SU-DHL-6 (cell line): ENCODE data around the gene SPINK2.

Experiments used
- CTCF ChIP-seq: fragments of 200-600 bp; sonication (generic); IDR thresholded peaks from one replicate; pipeline ENCODE4 v1.5.1; 2017; ENCODE audit warnings: antibody characterized with exemption, mild to moderate bottlenecking, low read length, moderate library complexity; ENCODE audit not compliant: insufficient read depth, poor library complexity, severe bottlenecking
- EZH2phosphoT487 ChIP-seq: fragments of 200-600 bp; sonication (generic), shearing (Covaris generic); conservative IDR thresholded peaks from 2 replicates; pipeline ENCODE4 v1.6.1; 2018; ENCODE audit warnings: mild to moderate bottlenecking, antibody characterized with exemption, low read length, moderate library complexity, mixed read lengths

DNA sequence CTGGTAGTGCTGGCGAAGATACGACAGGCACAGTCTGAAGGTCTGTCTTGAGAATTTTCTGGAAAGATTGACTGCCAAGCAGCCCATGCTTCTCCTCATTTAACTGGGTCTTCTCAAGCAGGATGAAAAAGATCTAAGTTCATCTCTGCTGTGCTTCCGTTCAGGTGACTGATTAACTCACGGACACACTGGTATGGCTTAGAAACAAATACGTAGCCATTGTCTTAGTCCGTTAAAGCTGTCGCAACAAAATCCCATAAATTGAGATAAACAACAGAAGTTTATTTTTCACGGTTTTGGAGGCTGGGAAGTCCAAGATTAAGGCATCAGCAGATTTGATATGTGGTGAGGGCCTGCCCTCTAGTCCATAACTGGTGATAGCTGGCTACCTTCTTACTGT, 39.5 kb downstream of the SPINK2 start:
- no peak for TF ChIP-seq CTCF
- TF ChIP-seq EZH2phosphoT487, result no peak
